Heart left ventricle (tissue), 13 donors: ENCODE measurements around the gene IGSF22.

Experiments used
- CTCF ChIP-seq, 12 donors: fragments of 200-600 bp; sonication (generic) in 4 of 12; IDR thresholded peaks; one replicate each; pipeline versions ENCODE4 v1.5.0 to v1.8.0; 2018 to 2022; ENCODE audit warnings: antibody characterized with exemption in 12 of 12, mild to moderate bottlenecking in 5 of 12
- POLR2A ChIP-seq, 2 donors: fragments of 450-650 bp; IDR thresholded peaks; one replicate each; pipeline ENCODE4 v1.6.1; 2017; ENCODE audit warnings: antibody characterized with exemption in 2 of 2, mild to moderate bottlenecking in 2 of 2, moderate library complexity in 2 of 2
- donor health status: ischemic (EF 13 %, LVEDD 7.1; RV severe dilation, severe dysfunction).
- donor health status: DM: no; HTN: yes; CAD: no.
- donor health status: DM: no; HTN: no; CAD: no.
- donor health status: ischemic (EF 25% LVEDD 6.9; RV normal size, moderate dysfunction).
- donor health status: ischemic (EF 25% LVEDD 5.7; RV mildly dilated, moderate dysfunction).
- donor health status: ischemic (EF 35%, LVEDD 5.7; RV mildly dilated, moderate dysfunction).
- donor health status: nonischemic (EF 11% LVEDD 7.7; RV severe dilation, severe dysfunction).
- donor health status: DM: yes; HTN: yes; CAD: no.
- donor health status: PGD.
- donor health status: ischemic (EF 29% LVEDD 5.4; RV normal size, mild dysfunction).
- donor health status: nonischemic (EF 23%, LVEDD 6.1; RV moderate dilation, normal function).

GRCh38 chr11:18739685-18740084 is 13.7 kb upstream of the IGSF22 start:
- TF ChIP-seq CTCF (IDR thresholded peaks at IDR 0.05) (no peak), POLR2A (IDR thresholded peaks at IDR 0.05) (no peak)
